DMS 273 (cell line): ENCODE measurements around the gene TMEM245.
A peak's percentile ranks its signal among the peaks of the same experiment; 100 is the strongest.
"Not testable (repeated sequence)": the region's sequence is repeated elsewhere in the genome, so short reads cannot be mapped to it uniquely, and the experiment has no call there.

Source experiments
- DNase-seq: peaks from one replicate; lab custom pipeline; 2025; ENCODE audit not compliant: unreplicated experiment; lab: John Stamatoyannopoulos, UW

TMEM245 gene

GRCh38 chr9:109133533-109133932 lies 13.8 kb upstream of the TMEM245 start:
- no peak for DNase-seq

- DNase-seq: no peak
Observed at GRCh38 chr9:109132567-109133021, 12.8 kb upstream of the TMEM245 start.

- DNase-seq: no peak
Observed at GRCh38 chr9:109129470-109130197, 9.9 kb upstream of the TMEM245 start.

- not testable (repeated sequence) for DNase-seq
Observed at GRCh38 chr9:109126671-109127070, 6.9 kb upstream of the TMEM245 start.

GRCh38 chr9:109124121-109124520 lies 4.4 kb upstream of the TMEM245 start:
- no peak for DNase-seq

GRCh38 chr9:109122726-109123621 lies 3.2 kb upstream of the TMEM245 start:
- DNase-seq: no peak

GRCh38 chr9:109121232-109121796 lies 1.6 kb upstream of the TMEM245 start:
- DNase-seq: no peak

GRCh38 chr9:109120204-109120789 lies 550 bp upstream of the TMEM245 start:
- no peak for DNase-seq

GRCh38 chr9:109118808-109119438 lies 824 bp downstream of the TMEM245 start:
- peak; percentile 50 for DNase-seq

GRCh38 chr9:109117856-109118807 lies 1.6 kb downstream of the TMEM245 start:
- peak; percentile 45 for DNase-seq

GRCh38 chr9:109115931-109116526 lies 3.7 kb downstream of the TMEM245 start:
- no peak for DNase-seq

GRCh38 chr9:109114670-109115069 lies 5.1 kb downstream of the TMEM245 start:
- no peak for DNase-seq

GRCh38 chr9:109113892-109114609 lies 5.7 kb downstream of the TMEM245 start:
- no peak for DNase-seq

GRCh38 chr9:109113254-109113653 lies 6.5 kb downstream of the TMEM245 start:
- no peak for DNase-seq

GRCh38 chr9:109110329-109111021 lies 9.3 kb downstream of the TMEM245 start:
- DNase-seq: no peak

GRCh38 chr9:109109967-109110328 lies 9.8 kb downstream of the TMEM245 start:
- no peak for DNase-seq

GRCh38 chr9:109108318-109108717 lies 11.4 kb downstream of the TMEM245 start:
- no peak for DNase-seq
